NCI-H524 treated with DMSO at 0.1 percent for 48 hours (cell line): ENCODE results near the gene KRTAP2-2.
"Not testable (repeated sequence)": the region's sequence is repeated elsewhere in the genome, so short reads cannot be mapped to it uniquely, and the experiment has no call there.

Experiments used
- DNase-seq: peaks from one replicate; lab custom pipeline; 2025; lab: John Stamatoyannopoulos, UW

KRTAP2-2 gene

DNA sequence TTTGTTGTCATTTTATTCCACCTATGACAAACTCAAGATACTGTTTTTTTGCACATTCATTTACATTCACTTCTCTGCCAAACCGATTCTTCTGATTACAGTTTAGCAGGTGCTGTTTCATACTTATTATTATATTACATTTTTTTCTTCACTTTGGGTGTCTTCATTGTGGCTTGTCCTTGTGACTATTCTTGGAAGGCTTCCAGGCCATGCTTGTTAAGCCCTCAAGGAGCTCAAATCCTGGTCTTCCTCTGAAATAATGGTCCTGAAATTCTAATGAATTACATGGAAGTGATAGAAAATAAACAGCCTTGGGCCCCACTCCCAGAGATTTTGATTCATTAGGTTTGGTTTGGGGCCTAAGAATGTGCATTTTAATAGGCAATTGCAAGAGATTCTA lies 9.3 kb upstream of the KRTAP2-2 start:
- no peak for DNase-seq

DNA sequence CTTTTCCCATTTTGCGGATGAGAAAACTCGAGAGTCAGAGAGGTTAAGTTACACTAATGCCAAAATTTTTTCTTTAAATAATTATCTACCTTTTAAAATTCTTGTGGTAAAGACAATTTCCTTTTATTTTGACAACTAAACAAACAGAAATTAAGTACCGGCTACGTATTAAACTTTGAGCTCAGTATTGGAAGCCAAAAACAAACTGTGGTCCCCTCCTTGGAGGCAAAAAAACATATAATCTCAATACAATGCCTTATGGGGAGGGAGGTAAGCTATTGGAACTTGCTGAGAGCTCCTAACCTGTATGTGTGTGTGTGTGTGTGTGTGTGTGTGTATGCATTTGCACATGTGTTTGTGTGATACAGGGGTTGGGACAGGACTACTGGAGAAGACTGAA lies 8.4 kb upstream of the KRTAP2-2 start:
- no peak for DNase-seq

DNA sequence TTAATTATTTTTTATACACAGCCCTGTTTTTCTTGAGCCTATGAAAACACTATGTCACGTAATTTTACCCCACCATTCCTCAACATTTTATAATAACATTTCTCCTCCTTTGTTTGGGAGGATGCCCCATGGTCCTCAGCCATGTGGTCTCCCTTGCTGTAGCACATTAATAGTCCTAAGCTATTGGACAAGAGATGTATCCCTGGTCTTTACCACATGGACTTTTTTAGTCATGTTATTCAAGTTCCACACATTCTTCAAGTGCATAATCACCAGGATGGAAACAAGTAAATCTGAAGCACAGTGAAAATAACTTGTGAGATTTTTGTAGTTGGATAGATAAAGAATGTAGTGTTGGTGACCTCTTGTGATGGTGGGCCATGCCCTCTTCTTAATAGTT lies 6.9 kb upstream of the KRTAP2-2 start:
- DNase-seq = no peak

DNA sequence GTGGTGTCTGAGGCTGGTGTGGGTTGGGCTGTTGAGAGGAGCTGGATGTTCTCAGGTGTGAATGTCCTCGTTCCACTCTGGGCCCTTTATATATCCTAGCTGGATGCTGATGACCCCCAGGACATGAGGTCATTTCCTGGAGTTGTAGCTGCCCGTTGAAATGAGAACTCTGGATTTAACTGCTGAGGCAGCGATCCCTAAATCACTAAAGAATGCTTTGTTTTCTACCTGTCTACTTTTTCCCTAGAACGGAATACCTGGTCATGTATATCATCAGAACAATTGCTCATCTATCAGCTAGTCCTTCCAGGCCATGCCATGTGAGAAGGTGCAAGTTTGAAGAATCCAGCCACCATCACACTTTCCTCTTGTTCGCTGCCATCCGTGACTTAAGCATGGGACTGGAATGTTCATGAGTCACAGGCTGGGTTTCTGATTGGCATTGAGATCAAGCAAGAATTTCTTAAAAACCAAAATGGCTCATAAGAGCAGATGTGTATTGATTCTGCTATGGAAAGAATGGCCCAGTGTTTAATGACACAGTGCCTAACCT lies 5.1 kb upstream of the KRTAP2-2 start, which contains the start of gene KRTAP2-3:
Gene KRTAP2-3 (minus strand): TSS at position 63 of the 553 bp plus-strand sequence. CDS start 64 bp downstream, outside the sequence.
- DNase-seq = no peak

DNA sequence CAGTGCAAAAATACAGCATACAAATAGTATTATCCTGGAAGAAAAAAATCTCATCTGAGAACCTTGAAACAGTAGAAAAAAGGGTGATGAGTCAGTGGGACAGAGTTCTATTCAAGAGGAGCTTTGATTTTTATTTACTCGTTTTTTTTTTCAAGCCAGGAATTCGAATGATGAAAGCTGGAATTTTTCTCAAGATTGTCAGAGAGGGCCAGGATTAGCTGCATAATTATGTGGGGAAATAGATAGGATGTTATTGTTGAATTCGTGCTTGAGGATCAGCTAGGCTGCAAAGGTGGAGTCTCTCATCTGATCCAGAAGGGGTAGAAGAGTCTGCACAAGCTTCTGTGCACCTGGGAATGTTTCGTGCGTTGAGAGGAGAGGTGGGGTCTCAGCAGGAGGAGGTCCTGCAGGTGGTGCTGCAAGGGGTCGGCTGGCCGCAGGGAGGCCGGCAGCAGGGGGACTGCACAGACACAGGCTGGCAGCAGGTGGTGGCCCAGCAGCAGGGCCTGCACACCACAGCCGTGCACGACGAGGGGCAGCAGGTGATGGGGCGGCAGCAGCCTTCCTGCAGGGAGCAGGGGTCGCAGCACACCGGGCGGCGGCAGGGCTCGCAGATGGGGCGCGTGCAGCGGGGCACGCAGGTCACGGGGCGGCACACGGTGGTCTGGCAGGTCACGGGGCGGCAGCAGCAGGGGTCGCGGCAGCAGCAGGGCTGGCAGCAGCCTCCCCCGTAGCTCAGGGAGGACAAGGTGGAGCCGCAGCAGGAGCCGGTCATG lies 4.4 kb upstream of the KRTAP2-2 start:
- not testable (repeated sequence) for DNase-seq

DNA sequence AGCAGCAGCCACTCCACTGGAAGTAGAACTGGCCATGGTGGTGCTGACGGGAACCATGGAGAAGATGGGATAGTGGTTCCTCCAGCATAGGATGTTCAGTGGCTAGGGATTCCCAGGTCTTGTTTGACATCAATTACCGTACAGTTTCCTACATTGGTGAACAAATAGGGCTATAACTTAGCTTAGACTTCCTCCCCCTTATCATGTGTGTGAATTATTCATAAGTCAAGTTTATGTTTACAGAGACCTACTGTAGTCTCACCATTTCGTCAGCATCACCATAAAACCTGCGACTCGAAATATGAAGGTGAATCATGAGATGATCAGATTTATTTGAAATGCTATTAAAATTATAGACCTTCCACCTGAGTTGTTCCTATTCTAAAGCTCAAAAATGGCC lies 3.7 kb upstream of the KRTAP2-2 start:
- no peak for DNase-seq

DNA sequence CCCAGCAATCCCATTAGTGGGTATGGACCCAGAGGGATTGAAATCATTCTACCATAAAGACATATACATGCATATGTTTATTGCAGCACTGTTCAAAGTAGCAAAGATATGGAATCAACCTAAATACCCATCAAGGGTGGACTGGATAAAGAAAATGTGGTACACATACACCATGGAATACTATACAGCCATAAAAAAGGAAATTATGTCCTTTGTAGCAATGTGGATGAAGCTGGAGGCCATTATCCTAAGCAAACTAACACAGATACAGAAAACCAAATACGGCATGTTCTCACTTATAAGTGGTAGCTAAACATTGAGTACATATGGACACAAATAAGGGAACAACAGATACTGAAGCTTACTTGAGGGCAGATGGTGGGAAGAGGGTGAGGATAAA lies 2.5 kb upstream of the KRTAP2-2 start:
- no peak for DNase-seq

DNA sequence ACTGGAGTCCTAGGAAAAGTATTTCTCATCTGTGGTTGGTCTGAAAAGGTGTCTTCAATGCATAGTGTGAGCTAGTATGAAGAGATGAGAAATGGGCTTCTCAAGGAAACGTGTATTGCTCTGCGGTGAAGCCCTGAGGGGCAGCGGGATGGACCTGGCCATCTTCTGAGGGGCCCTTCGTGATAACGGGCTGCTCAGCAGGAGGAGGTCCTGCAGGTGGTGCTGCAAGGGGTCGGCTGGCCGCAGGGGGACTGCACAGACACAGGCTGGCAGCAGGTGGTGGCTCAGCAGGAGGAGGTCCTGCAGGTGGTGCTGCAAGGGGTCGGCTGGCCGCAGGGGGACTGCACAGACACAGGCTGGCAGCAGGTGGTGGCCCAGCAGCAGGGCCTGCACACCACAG lies 474 bp downstream of the KRTAP2-2 start:
- DNase-seq = not testable (repeated sequence)

DNA sequence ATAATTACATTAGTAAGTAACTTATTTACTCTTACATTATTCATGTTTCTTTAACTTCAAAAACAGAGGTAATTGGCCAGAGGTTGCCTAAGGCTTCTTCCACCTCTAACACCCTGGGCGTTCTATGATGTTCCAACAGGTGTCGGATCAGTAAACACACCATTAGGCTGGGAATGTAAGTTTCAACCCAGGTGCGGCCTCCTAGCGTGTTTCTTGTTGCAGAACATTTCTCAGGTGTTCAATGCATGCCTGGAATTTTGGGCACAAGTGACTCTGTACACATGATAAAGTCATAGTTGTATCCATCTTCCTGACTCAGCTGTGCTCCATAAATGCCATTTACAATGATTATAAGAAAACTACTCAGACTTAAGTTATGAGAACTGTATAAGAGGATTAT lies 1.0 kb downstream of the KRTAP2-2 start:
- DNase-seq = no peak

DNA sequence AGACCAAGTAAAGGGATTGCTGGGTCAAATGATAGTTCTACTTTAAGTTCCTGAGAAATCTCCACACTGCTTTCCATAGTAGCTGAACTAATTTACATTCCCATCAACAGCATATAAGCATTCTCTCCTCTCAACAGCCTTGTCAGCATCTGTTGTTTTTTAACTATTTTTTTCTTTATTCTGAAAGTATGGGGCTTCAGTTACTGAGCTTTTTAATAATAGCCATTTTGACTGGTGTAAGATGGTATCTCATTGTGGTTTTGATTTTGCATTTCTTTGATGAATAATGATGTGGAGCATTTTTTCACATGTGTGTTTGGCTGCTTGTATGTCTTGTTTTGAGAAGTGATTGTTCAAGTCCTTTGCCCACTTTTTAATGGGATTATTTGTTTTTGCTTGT lies 2.5 kb downstream of the KRTAP2-2 start:
- no peak for DNase-seq

DNA sequence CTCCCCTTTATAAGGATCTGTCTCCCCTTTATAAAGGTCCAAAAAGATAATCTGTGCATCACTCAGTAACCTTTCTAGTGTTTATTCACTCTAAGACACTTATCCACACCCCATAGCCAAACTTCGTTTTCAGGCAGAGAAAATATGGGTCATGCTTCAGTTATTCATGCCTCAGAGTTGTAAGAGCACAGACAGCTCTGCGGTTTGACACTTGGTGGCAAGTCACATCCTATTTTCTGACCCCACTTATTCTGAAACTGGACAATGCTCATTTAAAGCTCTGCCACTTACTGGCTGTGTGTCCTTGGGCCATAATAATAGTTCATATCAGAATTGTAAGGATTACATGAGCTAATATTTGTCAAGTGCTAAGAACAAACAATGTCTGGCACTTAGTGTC lies 5.9 kb downstream of the KRTAP2-2 start:
- no peak for DNase-seq

DNA sequence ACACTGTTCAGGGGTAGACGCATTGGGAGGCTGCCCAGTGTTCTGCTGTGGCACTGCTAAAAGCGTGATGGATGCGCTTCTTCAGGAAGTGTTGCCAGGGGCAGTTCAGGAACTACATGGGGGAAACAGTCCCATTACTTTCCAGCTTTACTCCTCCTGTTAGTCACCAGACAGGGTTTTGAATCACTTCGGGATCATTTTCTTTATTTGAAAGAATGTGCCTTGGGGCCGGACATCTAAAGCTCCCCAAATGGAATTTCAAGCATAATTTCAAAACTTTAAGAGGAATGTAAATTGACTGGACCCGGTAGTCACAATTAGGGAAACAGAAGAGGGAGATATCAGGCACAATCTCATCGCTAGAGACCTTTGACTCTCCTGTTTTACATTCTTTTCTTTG lies 6.6 kb downstream of the KRTAP2-2 start:
- DNase-seq = no peak

DNA sequence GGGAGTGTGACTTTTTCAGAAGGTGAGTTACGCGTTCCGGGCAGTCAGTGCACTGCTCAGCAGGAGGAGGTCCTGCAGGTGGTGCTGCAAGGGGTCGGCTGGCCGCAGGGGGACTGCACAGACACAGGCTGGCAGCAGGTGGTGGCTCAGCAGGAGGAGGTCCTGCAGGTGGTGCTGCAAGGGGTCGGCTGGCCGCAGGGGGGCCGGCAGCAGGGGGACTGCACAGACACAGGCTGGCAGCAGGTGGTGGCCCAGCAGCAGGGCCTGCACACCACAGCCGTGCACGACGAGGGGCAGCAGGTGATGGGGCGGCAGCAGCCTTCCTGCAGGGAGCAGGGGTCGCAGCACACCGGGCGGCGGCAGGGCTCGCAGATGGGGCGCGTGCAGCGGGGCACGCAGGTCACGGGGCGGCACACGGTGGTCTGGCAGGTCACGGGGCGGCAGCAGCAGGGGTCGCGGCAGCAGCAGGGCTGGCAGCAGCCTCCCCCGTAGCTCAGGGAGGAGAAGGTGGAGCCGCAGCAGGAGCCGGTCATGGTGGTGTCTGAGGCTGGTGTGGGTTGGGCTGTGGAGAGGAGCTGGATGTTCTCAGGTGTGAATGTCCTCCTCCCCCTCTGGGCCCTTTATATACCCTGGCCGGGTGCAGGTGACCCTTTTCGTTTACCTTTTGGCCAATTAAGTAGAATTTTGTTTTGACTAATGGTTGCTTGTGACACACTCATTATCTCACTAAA lies 8.1 kb downstream of the KRTAP2-2 start, which contains the start of gene KRTAP2-1:
Gene KRTAP2-1 (minus strand): TSS at position 582 of the 731 bp plus-strand sequence. CDS start 49 bp downstream, at position 533.
- DNase-seq = not testable (repeated sequence)

DNA sequence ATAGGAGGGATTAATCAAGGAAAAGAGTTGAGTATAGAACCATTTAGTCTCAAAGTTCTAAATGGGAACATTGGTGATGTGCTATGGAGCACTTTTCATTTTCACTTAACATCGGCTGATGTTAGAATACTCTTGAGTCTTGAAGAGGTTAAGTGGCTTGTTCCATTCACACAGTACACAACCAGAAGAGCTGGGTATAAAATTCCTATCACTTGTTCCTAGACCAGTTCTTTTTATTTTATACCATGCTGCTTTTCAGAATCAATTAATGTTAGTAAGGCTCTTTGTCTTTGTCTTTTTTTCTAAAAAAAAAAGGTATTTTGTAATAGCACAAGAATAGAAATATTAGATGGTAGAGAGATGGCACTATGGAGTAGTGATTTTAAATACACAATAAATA lies 12.1 kb downstream of the KRTAP2-2 start:
- DNase-seq = no peak

DNA sequence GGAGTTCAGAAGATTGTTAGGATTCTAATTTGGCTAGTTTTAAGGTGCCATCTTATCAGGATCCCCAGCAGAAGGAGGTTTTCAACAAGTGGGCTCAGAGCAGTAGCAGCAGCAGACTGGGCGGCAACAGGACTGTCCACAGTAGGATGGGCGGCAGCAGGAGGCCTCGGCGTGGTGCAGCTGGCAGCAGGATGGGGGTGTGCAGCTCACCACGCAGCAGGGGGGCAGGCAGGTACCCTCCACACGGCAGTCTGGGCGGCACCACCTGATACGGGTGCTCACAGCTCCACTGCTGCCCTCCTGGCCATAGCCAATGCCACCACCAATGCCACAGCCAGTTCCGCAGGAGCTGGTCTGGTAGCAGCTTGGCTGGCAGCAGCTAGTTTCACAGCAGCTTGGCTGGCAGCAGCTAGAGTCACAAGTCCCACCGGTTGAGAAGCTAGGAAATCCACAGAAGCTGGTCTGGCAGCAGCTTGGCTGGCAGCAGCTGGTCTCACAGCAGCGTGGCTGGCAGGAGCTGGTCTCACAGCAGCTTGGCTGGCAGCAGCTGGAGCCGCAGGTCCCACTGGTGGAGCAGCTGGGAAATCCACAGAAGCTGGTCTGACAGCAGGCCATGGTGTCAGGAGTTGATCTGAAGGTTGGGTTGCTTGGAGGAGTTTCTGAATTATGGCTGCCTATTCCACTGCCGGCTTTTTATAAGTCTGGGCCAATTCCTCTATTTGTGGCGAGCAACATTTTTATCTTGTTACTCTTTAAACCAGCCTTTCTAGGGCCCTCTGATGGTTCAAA lies 14.1 kb downstream of the KRTAP2-2 start, which contains the start of gene KRTAP1-1:
Gene KRTAP1-1 (minus strand): TSS at position 668 of the 789 bp plus-strand sequence. CDS start 53 bp downstream, at position 615.
- not testable (repeated sequence) for DNase-seq

DNA sequence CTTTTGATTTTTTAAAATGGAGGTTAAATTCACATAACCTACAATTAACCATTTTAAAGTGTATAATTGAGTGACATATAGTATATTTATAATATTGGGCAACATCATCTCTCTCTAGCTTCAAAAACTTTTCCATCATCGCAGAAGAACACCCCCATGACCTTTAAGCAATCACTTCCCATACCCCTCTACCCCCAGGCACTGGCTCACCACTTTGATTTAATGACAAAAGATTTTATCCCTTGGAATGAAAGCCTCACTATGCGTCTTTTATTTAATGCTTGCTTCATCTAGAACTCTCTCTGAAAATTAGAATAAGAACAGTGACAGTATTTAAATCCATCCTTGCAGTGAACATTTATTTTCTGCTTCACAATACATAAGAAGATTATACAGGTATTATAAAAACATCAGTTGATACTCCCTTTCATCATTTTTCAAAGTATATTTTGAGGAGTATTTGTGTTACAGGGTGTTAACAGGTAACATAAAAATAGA lies 17.1 kb downstream of the KRTAP2-2 start:
- no peak for DNase-seq

DNA sequence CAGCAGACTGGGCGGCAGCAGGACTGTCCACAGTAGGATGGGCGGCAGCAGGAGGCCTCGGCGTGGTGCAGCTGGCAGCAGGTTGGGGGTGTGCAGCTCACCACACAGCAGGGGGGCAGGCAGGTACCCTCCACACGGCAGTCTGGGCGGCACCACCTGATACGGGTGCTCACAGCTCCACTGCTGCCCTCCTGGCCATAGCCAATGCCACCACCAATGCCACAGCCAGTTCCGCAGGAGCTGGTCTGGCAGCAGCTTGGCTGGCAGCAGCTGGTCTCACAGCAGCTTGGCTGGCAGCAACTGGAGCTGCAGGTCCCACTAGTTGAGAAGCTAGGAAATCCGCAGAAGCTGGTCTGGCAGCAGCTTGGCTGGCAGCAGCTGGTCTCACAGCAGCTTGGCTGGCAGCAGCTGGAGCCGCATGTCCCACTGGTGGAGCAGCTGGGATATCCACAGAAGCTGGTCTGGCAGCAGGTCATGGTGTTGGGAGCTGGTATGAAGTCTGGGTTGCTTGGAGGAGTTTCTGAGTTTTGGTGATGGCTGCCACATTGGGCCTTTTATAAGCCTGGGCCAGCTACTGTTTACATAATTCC lies 20.6 kb downstream of the KRTAP2-2 start, which contains the start of gene KRTAP1-3:
Gene KRTAP1-3 (minus strand): TSS at position 529 of the 590 bp plus-strand sequence. CDS start 53 bp downstream, at position 476.
- DNase-seq = not testable (repeated sequence)

DNA sequence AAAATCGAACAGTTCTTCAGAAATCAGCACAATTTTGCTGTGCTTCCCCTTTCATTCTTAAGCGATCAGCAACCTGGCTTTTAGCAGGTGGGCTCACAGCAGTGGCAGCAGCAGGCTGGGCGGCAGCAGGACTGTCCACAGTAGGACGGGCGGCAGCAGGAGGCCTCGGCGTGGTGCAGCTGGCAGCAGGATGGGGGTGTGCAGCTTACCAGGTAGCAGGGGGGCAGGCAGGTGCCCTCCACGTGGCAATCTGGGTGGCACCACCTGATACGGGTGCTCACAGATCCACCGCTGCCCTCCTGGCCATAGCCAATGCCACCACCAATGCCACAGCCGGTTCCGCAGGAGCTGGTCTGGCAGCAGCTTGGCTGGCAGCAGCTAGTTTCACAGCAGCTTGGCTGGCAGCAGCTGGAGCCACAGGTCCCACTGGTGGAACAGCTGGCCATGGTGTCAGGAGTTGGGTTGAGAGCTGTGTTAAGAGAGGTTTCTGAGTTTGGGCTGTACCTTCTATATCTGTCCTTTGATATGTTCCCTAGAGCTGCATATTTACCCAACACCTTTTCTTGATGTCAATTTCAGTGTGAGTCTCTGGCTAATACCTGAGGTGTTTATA lies 25.3 kb downstream of the KRTAP2-2 start, which contains the start of gene KRTAP1-4:
Gene KRTAP1-4 (minus strand): TSS at position 563 of the 613 bp plus-strand sequence. CDS start 117 bp downstream, at position 446.
- no peak for DNase-seq

DNA sequence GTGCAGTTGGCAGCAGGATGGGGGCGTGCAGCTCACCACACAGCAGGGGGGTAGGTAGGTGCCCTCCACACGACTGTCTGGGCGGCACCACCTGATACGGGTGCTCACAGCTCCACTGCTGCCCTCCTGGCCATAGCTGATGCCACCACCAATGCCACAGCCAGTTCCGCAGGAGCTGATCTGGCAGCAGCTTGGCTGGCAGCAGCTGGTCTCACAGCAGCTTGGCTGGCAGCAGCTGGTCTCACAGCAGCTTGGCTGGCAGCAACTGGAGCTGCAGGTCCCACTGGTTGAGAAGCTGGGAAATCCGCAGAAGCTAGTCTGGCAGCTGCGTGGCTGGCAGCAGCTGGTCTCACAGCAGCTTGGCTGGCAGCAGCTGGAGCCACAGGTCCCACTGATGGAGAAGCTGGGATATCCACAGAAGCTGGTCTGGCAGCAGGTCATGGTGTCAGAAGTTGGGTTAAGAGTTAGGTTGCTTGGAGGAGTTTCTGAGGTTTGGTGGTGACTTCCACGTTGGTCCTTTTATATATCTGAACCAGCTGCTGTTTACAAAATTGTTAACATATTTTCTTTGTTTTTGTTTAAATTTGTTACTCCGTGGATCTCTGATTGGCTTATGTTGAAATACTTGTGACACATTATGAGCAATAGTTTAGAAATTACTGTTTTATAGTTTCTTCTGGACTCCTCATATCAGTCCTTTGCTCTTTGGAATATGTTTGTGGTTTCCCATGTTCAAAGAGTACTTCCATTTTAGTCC lies 28.1 kb downstream of the KRTAP2-2 start, which contains the start of gene KRTAP1-5:
Gene KRTAP1-5 (minus strand): TSS at position 494 of the 757 bp plus-strand sequence. CDS start 53 bp downstream, at position 441.
- DNase-seq = no peak

DNA sequence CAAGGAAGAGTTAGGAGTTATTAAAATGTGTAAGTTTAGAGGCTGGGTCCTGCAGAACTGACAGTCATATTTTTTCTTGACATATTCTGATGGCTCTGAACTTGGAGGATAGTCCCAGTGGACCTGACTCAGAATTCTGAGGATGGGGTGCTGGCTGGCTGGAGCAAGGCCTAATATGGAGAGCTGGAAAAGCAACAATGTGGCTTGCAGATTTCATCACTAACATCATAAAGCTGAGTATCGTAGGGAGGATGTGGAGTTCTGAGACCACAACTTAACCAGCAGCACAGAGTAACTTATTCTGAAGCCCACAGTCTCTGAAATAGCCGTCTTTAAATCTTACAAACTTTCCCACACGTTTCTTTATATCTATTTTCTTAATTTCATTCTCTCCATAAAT lies 30.3 kb downstream of the KRTAP2-2 start:
- DNase-seq = no peak
